IPS-NIHi7 (cell line): ENCODE measurements around the gene THBS3.
"Not testable (repeated sequence)": the region's sequence is repeated elsewhere in the genome, so short reads cannot be mapped to it uniquely, and the experiment has no call there.

Experiments used
- DNase-seq: peaks from one replicate; pipeline ENCODE4 v3.0.0; 2012; ENCODE audit warnings: mixed read lengths; ENCODE audit errors: extremely low spot score

The THBS3 gene

GRCh38 chr1:155235375-155235774 lies 27.7 kb upstream of the THBS3 start:
- DNase-seq, result not testable (repeated sequence)

- not testable (repeated sequence) for DNase-seq
These were observed 25.8 kb upstream of the THBS3 start for GRCh38 chr1:155233502-155233901.

DNA sequence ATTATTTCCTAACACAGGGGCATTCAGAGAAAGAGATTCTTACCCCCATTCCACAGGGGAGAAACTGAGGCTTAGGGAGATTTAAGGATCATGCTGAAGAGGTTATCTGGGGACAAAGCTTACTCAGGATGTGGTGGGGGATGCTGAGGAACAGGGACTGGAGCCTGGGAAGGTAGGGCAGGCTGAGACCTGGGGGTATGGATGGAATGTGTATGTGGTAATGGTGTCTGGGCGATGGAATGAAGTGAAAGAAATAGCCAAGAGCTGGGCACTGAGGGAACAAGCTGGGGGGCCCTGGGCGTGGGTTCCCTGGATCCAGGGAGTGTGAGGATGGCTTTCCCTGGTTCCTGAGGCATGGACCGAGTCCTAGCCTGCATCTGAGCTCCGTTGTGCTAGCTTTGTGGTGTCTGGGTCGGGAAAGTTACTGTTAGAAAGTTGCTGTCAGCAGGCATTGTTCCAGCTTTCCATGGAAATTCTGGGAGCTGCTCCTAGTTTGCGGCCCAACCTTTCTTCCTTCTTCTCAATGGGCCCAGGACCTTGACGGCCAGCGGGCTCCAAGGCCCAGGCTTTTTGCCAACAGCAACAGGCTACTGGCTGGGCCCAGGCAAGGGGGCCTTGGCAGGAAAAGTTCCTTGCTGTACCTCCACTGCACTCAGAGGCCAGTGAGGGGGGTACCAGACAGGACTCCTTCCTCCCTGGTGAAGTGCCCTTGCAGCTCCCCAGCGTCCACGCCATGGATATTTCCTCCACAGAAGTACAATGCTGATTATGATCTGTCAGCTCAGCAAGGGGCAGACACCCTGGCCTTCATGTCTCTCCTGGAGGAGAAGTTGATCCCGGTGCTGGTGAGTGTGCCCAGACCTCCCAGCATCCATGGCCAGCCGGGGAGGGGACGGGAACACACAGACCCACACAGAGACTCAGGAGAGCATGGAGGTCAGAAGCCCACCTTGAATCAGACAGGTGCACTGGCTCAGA lies 24.6 kb upstream of the THBS3 start:
- DNase-seq, result not testable (repeated sequence)

GRCh38 chr1:155231302-155231701 lies 23.6 kb upstream of the THBS3 start:
- not testable (repeated sequence) for DNase-seq

DNA sequence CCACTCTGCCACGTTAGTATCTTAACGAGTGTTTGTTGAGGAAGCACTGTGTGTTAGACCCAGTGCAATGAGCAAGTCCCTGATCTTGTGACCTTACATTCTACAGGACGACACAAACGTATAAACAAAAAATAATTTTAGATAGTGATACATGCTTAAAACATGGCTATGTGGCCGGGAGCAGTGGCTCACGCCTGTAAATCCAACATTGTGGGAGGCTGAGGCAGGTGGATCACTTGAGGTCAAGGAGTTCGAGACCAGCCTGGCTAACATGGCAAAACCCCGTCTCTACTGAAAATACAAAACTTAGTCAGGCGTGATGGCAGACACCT lies 20.4 kb upstream of the THBS3 start:
- no peak for DNase-seq

GRCh38 chr1:155227261-155228095 lies 19.8 kb upstream of the THBS3 start:
- DNase-seq, result peak; percentile 99

GRCh38 chr1:155226910-155227260 lies 19.2 kb upstream of the THBS3 start:
- peak; percentile 39 for DNase-seq

GRCh38 chr1:155226188-155226909 lies 18.7 kb upstream of the THBS3 start:
- DNase-seq, result peak; percentile 71

GRCh38 chr1:155225404-155225759 lies 17.7 kb upstream of the THBS3 start:
- DNase-seq, result not testable (repeated sequence)

GRCh38 chr1:155223047-155223446 lies 15.3 kb upstream of the THBS3 start:
- DNase-seq, result no peak

DNA sequence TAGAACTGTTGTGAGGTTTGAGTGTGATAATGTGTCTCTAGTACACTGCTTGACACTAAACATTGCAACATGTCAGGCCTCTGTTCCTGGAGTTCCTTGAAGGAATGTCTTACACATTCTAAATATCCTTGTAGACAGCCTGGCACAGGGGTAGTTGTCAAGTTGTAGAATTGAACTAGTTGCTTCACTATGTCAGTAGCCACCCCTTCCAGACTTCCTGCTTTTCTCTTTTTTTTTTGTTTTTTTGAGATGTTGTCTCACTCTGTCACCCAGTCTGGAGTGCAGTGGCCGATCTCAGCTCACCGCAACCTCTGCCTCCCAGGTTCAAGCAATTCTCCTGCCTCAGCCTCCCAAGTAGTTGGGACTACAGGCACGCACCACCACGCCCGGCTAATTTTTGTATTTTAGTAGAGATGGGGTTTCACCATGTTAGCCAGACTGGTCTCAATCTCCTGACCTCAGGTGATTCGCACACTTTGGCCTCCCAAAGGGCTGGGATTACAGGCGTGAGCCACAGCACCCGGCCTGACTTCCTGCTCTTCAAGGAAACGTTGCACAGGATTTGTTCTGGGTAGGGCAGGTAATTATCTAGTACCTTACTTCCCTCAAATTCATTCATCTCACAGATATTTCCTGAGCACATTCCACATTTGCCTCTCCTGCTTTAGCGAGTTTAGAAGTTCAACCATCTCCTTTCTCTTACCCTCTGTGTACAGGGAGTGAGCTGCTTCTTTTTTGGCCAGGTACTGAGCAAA lies 12.7 kb upstream of the THBS3 start:
- not testable (repeated sequence) for DNase-seq

GRCh38 chr1:155219592-155220031 lies 11.9 kb upstream of the THBS3 start:
- DNase-seq, result peak; percentile 55

GRCh38 chr1:155218854-155219591 lies 11.3 kb upstream of the THBS3 start:
- DNase-seq, result peak; percentile 63

GRCh38 chr1:155214702-155215101 lies 7.0 kb upstream of the THBS3 start:
- DNase-seq, result not testable (repeated sequence)

- not testable (repeated sequence) for DNase-seq
These were observed 4.3 kb upstream of the THBS3 start for GRCh38 chr1:155212051-155212440.

DNA sequence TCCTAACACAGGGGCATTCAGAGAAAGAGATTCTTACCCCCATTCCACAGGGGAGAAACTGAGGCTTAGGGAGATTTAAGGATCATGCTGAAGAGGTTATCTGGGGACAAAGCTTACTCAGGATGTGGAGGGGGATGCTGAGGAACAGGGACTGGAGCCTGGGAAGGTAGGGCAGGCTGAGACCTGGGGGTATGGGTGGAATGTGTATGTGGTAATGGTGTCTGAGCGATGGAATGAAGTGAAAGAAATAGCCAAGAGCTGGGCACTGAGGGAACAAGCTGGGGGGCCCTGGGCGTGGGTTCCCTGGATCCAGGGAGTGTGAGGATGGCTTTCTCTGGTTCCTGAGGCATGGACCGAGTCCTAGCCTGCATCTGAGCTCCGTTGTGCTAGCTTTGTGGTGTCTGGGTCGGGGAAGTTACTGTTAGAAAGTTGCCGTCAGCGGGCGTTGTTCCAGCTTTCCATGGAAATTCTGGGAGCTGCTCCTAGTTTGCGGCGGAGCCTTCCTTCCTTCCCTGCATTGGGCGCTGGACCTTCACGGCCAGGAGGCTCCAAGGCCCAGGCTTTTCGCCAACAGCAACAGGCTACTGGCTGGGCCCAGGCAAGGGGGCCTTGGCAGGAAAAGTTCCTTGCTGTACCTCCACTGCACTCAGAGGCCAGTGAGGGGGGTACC lies 3.8 kb upstream of the THBS3 start:
- not testable (repeated sequence) for DNase-seq

DNA sequence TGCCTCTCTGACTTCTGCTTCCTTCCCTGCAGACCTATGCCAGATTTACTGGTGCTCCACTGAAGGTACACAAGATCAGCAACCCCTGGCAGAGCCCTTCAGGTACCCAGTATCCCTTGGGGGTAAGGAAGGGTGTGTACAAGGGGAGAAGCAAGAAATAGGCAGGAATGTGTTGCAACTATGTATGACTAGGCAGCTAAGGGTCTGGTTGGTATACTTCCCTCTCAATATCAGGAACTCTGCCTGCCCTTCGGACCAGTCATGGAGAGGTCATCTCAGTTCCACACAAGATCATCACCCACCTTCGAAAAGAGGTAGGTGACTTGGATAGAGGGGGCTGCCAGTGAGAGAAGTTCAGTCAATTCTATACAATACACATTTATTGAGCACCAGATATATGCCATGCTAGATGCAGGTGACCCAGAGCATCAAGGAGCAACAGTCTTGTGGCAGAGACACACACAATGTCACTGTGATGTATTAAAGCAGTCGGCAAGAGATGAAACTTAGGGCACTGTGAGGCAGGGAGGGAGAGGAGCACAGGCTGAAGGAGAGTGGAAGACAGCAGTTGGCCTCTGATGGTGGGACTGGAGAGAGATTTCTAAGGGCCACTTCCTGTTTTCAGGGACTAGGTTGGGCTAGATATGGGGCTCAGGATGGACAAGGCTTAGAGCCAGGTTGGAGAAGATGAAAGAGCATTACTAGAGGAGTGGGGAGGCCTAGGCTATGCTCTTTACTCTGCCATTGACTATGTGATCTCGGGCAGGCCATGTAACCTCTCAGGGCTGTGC lies 2.8 kb upstream of the THBS3 start:
- DNase-seq, result no peak

DNA sequence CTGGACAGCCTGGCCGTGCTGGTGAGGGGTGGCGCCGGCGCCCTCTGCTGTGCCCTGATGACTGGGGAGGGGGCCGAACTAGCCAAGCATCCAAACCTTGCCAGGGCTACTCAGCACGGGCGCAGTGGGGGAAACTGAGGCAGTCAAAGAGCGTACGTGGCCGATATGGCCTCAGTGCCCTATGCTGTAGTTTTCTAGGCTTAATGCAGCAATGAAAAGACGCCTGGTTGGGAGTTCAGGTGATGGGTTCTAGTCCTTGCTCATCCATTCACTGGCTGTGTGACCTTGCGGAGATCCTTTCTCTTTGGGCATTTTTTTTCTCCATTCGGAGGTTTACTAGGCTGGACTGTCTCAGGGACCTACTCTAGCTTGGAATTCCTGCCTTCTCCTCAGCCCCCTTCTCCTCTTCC lies 1.6 kb upstream of the THBS3 start:
- DNase-seq, result no peak
